Measurements from ENCODE around the gene PTGDS.

PTGDS gene

DNA sequence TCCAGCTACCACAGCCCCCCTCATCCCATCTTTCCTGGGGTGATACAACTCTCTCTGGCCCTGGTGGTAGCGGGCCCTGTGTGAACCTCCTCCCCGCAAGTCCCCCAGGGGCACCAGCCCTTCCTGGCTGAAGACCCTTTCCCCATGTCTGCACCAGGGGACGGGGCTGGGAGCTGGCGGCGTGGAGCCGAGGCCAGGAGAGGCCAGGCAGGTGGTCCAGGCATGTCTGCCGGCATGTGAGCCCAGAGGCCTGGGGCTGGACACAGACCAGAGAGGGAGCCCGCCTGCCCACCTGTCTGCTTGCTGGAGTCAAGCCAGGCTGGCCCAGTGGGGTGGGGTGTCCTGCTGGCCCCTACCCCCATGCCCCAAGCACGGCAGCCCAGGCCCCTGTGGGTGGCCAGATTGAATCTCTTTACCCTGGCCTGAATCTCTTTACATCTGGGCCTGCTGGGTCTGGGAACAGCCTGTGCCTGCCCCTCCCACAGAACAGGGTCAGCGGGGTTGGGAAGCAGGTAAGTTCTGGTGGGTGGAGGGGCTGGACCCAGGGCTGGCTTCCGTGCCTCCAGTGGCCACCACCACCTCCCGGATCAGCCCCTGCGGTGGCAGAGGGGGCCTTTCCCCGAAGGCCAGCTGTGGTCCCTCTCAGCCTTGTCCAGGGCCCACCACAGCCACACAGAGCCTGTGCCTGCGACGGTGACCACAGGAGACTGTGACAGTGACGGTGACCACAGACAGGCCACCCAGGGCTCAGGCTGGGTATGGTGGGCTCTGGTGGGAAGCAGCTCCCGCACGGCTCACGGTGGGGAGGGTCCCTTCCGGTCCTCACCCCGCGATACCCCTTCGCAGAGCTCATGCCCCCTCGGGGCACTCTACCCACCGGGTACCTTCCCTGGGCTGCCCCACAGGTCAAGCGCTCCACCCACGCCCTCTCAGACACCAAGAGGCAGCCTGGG is 18.1 kb upstream of the PTGDS start:
- no peak for FAIRE-seq

DNA sequence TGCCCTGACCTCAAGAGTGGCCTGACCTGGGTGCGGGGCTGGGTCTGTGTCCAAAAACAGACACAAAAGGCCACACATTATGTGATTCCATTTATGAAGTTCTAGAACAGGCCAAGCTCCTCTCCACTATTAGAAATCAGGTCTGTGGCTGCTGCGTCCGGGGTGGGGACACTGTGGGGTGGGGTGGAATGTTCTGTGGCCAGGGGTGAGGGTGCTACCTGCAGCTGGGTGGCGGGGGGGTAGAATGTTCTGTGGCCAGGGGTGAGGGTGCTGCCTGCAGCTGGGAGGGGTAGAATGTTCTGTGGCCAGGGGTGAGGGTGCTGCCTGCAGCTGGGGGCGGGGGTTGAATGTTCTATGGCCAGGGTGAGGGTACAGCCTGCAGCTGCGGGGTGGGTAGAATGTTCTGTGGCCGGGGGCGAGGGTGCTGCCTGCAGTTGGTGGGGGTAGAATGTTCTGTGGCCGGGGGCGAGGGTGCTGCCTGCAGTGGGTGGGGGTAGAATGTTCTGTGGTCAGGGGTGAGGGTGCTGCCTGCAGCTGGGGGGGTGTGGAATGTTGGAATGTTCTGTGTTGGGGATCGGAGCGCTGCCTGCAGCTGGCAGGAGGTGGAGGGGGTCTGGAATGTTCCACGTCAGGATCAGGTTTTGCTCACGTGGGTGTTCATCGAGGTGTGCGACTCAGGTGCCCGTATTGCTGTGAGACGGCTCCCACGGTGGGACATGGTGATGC is 16.9 kb upstream of the PTGDS start:
- FAIRE-seq, result no peak

DNA sequence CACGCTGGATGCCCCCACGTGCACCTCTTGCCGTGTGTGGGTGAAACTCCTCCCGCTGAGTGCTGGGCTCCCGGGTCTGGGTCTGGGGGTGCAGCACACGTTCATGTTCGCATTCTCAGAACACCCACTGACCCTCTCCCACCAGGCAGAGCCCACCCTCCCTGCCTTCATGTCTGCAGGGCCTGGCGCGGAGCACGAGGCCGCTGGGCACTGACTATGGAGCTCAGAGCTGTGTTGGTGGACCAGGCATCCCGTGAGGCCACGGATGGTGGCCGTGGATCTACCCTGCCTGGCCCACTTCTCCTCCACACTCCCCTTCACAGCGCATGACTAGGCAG is 16.4 kb upstream of the PTGDS start:
- FAIRE-seq, result no peak

DNA sequence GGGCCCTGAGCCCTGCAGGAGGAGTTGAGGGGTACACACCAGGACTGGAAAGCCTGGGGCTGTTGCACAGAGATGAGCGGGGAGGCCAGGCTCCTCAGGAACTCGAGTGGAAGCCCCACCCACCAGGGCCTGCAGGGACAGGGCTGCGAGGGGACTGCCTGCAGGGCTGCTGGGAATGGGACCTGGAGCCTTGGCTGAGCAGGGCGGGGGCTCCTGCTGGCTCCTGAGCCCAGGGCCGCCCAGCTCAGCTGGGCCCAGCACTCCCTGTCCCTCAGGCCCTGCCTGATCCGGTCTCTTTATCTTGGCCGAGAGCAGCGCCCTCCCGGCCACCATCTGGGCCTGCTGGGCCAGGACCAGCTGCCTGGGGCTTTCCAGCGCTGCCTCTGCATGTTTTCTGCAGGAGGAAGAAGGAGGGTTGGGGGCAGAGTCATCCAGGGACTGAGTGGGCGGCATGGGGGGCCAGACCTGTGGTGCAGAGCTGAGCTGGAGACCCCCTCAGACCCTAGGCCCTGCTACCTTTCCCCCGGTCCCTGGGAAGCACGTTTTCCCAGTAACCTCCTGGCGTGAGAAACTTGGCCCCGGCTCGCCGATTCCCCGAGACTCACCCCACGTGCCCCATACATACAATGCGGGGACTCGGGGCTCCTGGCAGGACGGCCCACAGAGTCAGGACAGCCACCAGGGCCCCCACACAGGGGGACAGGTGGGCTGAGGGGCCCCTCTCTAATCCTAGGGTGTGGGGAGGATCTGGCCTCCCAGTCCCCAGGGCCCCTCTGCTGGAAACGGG is 15.8 kb upstream of the PTGDS start:
- FAIRE-seq, result no peak

DNA sequence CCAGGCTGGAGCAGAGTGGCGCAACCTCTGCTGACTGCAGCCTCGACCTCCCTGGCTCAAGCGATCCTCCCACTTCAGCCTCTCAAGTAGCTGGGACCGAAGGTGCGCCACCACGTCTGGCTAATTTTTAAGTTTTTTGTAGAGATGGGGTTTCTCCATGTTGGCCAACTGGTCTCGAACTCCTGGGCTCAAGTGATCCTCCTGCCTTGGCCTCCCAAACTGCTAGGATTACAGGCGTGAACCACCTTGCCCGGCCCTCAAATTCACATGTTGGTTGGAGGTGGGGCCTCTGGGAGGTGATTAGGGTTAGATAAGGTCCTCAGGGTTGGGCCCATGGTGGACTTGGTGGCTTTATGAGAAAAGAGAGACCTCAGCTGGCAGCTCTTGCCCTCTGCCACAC is 15.1 kb upstream of the PTGDS start:
- no peak for FAIRE-seq

DNA sequence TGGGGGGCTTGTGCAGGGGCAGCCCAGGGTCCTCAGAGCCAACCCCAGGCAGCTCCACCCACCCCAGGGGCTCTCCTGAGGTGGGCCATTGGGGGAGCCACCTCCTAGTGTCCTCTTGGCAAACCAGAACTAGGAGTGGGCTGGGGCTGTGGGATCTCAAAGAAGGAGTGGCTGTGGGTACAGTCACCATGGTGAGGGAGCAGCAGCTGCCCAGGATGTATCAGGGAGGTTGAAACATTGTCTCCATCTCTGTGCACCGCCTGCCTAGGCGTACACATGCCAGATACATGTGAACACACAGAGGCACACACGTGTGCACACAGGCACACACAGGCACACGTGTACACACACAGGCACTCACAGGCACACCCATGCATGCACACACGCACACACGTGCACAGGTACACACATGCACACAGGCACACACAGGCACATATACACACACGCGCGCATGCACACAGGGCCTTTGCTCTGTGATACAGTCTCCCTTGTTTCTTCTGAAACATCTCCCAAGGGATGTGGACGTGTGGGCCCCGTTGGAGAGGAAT is 14.5 kb upstream of the PTGDS start:
- no peak for FAIRE-seq

DNA sequence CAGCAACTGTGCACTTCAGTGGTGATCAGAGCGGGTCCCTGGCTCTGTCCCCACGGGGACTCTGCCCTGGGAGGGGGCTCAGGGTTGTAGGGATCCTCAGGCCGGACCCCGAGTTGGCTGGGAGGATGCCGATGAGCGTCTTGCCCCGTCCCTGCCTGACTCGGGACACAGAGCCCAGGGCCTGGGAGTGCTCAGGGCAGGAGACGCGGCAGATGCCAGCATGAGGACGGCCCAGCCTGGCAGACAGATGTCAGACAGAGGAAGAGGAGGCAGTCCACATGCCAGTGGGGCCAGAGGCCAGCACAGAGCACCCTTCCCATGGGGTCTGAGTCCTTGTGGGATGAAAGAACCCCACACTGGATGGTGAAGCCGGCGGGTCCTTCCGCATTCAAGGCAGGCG is 14.0 kb upstream of the PTGDS start:
- FAIRE-seq, result no peak

DNA sequence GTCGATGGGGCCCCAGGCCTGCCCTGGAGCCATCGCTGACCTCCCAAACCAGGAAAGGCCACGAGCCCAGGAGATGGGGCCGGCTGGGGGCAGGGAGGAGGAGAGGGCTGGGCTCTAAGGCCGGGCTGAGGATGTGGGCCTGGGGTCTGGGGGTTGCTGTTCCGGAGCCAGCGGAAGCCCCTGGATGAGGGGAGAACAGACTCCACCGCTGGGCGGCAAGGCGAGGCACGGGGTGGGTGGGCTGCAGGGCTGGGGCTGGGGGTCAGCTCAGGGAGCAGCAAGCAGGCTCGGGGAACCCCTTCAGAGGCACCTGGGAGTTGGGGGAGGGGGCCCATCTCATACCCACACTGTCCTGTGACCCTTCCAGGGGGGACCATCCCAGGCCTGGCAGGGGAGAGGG is 13.6 kb upstream of the PTGDS start:
- no peak for FAIRE-seq

DNA sequence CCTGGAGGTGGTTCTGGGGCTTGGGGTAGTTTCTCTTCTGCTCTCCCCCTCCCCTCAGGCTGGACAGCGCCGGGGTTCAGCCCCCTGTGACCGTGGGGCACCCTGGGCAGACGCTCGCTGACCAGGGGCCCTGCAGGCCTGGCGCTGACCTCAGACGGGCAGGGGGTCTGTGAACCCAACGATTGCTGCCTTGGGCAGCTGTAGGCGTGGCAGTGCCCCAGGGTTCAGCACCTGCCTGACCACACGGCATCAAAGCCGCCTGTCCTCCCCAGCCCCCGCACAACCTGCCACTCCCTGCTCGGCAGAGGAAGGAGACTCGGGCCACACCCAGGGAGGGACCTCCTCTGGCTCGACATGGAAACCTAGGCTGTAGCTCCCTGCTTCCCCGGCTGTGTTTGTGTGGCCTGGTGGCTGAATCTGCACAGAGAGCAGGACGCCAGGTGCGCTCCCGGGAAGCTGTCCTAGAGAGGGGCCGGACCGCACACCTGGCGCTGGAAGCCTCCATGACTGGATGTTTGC is 13.1 kb upstream of the PTGDS start:
- no peak for FAIRE-seq

DNA sequence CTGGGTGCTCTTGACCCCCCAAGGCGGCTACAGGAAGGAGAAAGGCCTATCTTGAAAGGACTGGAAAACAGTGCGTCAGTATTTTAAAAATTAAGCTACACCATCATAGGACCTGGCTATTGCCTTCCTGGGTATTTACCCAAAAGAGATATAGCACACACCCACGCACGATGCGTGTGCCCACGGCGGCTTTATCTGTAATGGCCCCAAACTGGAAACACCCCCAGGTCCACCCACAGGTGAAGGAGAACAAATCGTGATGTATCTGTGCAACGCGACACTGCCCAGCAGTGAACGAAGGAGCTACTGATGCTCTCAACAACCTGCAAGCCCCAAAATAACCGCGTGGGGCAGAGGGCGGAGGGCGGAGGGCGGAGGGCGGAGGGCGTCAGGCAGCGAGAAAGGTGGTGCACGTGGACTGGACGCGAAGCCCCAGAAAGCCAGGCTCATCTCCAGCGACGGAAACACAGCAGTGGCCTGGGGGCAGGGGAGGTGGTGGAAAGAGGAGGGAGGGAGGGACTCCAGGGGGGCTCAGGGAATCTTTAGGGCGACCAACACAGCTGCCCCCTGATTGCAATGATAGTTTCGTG is 12.4 kb upstream of the PTGDS start:
- no peak for FAIRE-seq

DNA sequence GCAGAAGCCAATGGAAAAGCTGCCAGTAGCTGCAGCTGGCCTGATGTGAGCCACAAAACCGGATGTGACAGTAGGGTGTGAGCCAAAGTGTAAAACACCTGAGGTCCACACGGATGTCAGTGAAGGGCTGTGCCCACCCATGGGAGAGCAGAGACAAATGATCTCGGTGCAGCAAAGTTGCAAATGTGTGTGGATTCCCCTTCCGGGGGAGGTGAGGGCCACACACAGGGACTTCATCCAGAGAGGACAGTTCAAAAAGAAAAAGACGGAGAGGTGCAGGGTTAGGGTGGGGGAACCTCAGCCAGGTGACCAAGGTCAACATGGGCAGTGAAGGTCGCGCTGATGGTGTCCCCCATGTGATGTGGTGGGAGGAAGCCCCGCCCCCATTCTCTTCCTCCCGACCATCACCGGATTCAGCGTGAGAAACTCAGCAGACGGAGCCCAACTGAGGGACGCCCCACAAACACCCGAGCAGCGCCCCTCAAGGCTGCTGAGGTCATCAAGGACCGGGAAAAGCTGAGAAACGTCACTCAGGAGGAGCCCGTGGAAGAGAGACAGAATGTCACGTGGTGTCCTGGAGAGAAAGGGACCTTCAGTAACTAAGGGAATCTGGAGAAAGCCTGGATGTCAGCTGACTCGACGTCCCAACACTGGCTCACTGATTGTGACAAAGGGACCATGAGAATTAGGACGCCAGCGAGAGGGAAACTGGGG is 11.4 kb upstream of the PTGDS start:
- FAIRE-seq, result no peak

DNA sequence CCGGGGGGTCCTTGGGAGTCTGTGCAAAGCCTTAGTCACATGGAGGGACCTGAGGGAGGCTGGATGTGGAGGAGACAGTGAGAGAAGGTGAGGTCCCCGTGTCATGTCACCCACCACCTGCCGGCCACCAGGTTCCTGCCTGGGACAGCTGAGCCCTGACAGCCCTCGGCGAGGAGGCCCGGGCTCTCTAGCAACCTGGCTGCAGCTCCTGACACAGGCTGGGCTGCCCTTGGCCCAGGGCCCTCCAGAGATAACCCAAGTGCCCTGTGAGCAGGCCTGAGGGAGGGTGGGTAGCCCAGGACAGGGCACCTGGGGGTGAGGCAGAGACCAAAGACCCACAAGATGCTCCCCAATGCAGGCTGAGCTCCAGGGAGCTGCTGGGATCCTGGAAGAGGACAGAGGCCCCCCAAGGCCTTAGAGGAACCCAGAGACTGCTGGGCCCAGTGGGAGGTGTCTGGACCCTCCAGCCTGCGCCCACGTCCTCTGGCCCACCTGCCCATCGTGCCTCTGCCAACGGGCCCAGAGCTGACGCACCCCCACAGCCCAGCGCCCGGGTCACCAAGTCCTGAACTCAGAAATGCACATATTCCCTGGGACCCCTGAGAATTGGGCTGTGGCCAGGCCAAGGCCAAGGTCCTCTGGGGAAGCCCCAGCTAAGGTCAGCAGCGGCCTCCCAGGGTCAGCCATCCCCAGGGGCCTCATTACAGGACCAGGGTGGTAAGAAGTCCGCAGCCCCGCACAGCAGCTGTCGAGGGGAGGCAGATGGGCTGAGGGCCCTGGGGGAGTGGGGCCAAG is 8.8 kb upstream of the PTGDS start:
- no peak for FAIRE-seq

DNA sequence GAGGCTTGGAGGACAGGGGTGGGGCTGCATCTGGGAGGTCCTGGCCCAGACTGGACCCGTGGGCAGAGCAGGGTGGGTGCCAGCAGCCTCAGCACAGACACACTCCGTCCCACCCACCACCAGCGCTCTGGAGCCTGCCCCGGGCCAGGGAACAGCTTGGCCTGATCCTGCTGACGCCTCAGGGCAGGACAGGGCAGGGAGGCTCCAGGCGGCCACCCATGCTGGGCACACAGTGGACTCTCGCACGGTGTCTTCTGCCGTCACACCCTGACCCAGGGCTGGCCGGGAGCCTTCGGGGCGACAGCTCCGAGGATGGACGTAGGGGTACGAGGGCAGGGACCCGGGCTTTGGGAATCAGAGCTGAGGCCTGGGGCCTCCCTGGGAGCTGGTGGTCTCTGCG is 8.2 kb upstream of the PTGDS start:
- FAIRE-seq, result no peak

DNA sequence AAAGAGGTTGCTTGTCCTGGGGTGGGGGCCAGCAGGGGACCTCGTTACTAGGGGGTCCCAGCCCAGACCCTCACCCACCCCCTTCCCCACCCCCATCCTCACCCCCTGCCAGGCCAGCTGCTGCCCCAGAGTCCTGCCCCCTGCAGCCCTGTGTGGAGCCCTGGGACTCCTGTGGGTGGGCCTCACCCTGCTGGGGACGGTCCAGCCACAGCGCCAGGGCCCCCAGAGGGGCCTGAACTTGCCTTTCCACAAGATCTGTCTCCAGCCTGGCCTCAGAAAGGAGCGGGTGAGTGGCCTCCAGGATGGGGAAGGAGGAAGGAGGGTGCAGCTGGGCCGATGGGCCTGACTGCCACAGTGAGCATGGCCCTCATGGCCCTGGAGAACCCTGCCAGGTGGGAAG is 7.5 kb upstream of the PTGDS start:
- FAIRE-seq, result no peak

DNA sequence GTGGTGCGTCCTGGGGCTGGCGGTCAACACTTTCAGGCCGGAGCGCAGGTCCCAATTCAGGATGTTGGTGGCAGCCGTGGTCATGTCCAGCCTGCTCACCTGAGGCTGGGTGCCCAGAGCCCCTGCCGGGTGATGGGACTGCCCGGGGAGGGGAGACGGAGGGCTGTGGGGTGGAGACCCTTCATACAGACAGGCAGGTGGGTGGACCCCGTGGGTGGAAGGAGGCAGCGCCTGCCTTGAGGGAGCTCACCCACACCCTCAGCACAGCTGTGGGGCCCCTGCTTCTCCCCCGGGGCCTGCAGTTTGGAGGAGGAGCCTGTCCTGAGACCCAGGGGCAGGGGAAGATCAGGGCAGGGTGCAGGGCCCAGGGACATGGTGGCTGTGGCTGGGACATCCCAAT is 6.9 kb upstream of the PTGDS start:
- FAIRE-seq, result no peak

DNA sequence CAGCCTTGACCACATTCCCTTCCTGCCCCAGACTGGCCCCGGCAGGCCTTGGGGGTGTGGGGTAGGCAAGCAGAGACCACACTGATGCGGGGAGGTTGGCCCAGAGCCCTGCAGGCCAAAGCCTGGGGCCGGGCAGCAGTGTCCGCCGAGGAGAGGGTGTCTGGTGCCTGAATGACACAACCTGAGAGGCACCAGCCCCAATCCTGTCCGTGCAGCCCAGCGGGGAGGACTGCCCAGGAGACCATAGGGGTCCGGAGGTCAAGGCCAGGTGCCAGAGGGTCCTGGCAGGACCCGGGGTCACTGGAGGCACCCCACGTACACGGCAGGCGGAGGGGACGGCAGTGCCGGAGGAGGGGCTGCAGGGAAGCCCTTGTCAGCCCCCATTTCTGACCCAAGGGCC is 5.6 kb upstream of the PTGDS start:
- no peak for FAIRE-seq

DNA sequence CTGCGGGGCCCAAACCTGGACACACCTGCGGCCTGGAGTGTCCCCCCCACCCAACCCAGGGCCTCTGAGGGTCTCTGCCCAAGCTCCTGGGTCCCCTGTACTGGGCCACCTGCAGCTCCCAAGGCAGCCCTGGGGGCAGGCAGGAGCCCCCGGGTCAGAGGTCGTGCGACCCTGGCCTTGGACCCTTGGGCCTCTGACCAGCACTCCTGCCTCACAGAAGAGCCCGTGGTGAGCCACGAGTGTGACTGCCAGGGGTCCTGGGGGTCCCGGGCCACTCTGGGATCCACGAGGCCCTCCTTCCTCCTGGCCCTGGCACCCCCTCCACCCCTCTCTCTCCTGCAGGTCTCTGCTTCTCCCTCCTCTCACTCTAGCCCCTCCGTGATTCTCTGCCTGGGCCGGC is 5.0 kb upstream of the PTGDS start:
- no peak for FAIRE-seq

DNA sequence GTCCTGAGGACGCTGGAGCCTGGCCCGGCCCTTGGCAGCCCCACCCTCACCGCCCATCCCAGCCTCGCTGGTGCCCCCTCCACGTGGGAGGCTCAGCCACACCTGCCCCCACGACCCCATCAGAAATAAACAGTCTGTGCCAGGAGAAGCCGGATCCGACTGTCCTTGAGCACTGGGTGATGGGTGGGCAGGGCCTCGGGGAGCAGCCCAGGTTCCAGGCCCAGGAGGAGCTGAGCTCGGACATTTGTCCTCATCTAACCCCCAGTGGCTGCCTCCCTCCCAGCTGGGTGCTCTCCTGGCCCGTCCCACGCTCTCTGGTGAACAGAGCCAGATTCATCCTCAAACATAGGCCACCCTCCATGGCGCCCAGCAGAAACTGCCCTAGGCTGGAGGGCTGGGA is 4.6 kb upstream of the PTGDS start:
- FAIRE-seq, result no peak

DNA sequence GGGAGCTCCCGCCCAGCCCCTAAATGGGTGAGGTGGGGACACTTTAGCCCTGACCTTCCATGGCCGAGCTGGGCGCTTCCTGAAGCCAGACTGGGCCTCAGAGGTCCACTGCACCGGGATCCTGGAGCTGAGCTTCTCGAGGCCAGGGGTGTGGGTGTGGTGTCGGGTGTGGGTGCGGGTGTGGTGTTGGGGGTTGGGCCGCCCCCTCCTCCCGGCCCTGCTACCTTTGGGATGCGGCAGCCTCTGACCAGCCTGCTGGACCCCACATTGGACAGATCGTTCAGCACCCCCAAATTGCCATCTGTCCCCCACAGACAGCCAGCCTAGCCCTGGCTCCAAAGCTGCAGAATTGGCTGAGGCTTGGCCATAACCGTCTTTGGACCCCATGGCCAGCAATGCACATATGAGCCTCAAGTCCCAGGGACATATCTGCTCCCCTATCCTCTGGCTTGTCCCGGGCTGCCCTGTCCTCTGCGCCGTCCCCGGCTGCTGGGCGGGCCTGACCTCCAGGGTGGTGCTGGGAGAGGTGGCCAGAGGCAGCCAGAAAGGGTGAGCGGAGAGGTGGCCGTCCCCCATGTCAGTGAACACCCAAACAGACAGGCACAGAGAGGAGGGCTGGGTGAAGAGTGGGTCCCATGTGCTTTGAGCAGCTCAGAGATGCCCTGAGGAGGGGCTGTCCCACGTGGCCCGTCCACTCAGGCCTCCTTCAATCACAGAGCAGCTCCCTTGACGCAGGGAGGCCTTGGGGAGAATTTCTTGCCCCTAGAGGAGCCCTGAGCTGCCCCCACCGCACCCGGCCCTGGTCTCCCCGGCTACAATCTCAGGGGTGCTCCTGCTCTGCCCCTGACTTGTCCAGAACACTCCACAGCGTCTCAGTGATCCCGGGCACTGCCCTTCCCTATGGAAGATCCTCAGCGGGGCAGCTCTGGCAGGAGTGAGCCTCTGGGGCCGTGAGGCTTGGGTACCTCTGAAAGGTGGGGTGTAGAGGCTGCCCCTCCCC is 3.4 kb upstream of the PTGDS start:
- no peak for FAIRE-seq

Data from TTC549 (cell line).